ENCODE measurements around the gene EPPIN. TPM values are rescaled to one million over a fixed set of nuclear protein-coding genes. Genes with fewer than 3 reads are reported as not detected.
"Not testable (repeated sequence)": the region's sequence is repeated elsewhere in the genome, so short reads cannot be mapped to it uniquely, and the experiment has no call there.

EPPIN gene
- total RNA-seq: not detected

GRCh38 chr20:45547206-45547770 lies at the start of gene EPPIN:
Gene EPPIN, minus strand, starts transcription at chr20:45547401. Its CDS starts 44 bp downstream, at chr20:45547357.
- H3K9me3 Mint-ChIP-seq: peaks cover 0 to 6% of the 10 kb centered on the region in 2 donors
- H3K36me3 Mint-ChIP-seq (ENCODE audit: insufficient read depth in 2 of 2): peaks cover 0 to 2% of the 10 kb centered on the region in 2 donors
- no peaks in the 10 kb centered on the region for H3K4me1 Mint-ChIP-seq (ENCODE audit: low read depth)
- ATAC-seq (replicated peaks in 1 of 2): no peak
- H3K27me3 Mint-ChIP-seq (ENCODE audit: low read depth): peaks cover 50% of the 10 kb centered on the region
- no peak for DNase-seq
- H3K4me3 Mint-ChIP-seq: no peak within 1 kb of the TSS
- H3K27ac Mint-ChIP-seq: no peak within 1 kb of the TSS

DNA sequence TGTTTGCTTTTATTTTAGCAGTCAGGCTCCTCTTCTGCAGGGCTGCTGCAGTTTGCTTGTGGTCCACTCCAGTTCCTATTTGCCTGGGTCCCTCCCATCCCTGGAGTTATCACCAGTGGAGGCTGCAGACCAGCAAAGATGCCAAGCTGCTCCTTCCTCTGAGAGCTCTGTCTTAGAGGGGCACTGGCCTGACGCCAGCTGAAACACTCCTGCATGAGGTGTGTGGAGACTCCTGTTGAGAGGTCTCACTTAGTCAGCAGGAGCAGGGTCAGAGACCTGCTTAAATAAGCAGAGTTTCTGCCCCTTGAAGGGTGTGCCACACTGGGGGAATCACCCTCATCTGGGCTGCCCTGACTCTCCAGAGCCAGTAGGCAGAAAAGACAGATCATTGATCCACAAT lies 48.0 kb upstream of the EPPIN start:
- no peak for DNase-seq
- no peak overlapping the region for H3K4me3 Mint-ChIP-seq
- peaks cover 54% of the 10 kb centered on the region for H3K27me3 Mint-ChIP-seq (ENCODE audit: low read depth)
- no peaks in the 10 kb centered on the region for H3K4me1 Mint-ChIP-seq (ENCODE audit: low read depth)
- H3K27ac Mint-ChIP-seq: no peak overlapping the region
- H3K36me3 Mint-ChIP-seq (ENCODE audit: insufficient read depth in 2 of 2): peaks cover 0 to 1% of the 10 kb centered on the region in 2 donors
- no peaks in the 10 kb centered on the region for H3K9me3 Mint-ChIP-seq
- ATAC-seq (replicated peaks in 1 of 2): no peak

GRCh38 chr20:45593498-45593897 lies 46.3 kb upstream of the EPPIN start:
- no peak overlapping the region for H3K4me3 Mint-ChIP-seq
- H3K27ac Mint-ChIP-seq: no peak overlapping the region
- no peak for DNase-seq
- no peaks in the 10 kb centered on the region for H3K4me1 Mint-ChIP-seq (ENCODE audit: low read depth)
- peaks cover 0 to 1% of the 10 kb centered on the region in 2 donors for H3K36me3 Mint-ChIP-seq (ENCODE audit: insufficient read depth in 2 of 2)
- no peaks in the 10 kb centered on the region for H3K9me3 Mint-ChIP-seq
- ATAC-seq (replicated peaks in 1 of 2): no peak
- peaks cover 39% of the 10 kb centered on the region for H3K27me3 Mint-ChIP-seq (ENCODE audit: low read depth)

DNA sequence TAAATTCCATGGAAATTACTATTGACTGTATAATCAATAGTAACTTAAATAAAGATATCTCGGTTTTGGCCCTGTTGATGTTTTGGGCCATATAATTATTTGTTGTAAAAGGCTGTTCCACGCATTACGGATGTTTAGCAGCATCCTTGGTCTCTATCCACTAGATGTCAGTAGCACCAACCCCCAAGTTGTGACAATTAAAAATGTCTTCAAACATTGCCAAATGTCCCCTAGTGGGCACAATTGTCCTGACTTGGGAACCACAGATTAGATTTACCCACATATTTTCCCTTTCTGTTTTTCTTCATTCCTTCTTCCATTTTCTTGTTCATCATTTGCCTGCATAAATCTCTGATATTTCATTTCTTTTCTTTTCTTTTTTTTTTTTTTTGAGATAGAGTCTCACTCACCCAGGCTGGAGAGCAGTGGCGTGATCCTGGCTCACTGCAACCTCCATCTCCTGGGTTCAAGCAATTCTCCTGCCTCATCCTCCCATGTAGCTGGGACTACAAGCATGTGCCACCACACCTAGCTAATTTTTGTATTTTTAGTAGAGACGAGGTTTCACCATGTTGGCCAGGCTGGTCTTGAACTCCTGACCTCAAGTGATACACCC lies 45.5 kb upstream of the EPPIN start:
- ATAC-seq (replicated peaks in 1 of 2): peak; percentile 52 to 68
- DNase-seq: peak; percentile 18 to 22
- no peak overlapping the region for H3K27ac Mint-ChIP-seq

GRCh38 chr20:45589725-45590124 lies 42.5 kb upstream of the EPPIN start:
- no peak for DNase-seq
- no peak overlapping the region for H3K4me3 Mint-ChIP-seq

More for the DNA sequence above, 45.5 kb upstream of the EPPIN start:
- Mint-ChIP-seq H3K9me3 (no peaks in the 10 kb centered on the region), H3K36me3 (ENCODE audit: insufficient read depth in 2 of 2) (peaks cover 0 to 1% of the 10 kb centered on the region in 2 donors), H3K27me3 (ENCODE audit: low read depth) (peaks cover 31% of the 10 kb centered on the region), H3K4me1 (ENCODE audit: low read depth) (no peaks in the 10 kb centered on the region), H3K4me3 (no peak overlapping the region)

GRCh38 chr20:45588800-45589199 lies 41.6 kb upstream of the EPPIN start:
- no peak overlapping the region for H3K27ac Mint-ChIP-seq
- H3K4me1 Mint-ChIP-seq (ENCODE audit: low read depth): no peaks in the 10 kb centered on the region
- H3K9me3 Mint-ChIP-seq: no peaks in the 10 kb centered on the region
- H3K36me3 Mint-ChIP-seq (ENCODE audit: insufficient read depth in 2 of 2): peaks cover 0 to 1% of the 10 kb centered on the region in 2 donors
- DNase-seq: no peak
- no peak overlapping the region for H3K4me3 Mint-ChIP-seq
- ATAC-seq (replicated peaks in 1 of 2): no peak
- H3K27me3 Mint-ChIP-seq (ENCODE audit: low read depth): peaks cover 6% of the 10 kb centered on the region

More at GRCh38 chr20:45589725-45590124, 42.5 kb upstream of the EPPIN start:
- Mint-ChIP-seq H3K4me1 (ENCODE audit: low read depth) (no peaks in the 10 kb centered on the region), H3K36me3 (ENCODE audit: insufficient read depth in 2 of 2) (peaks cover 0 to 1% of the 10 kb centered on the region in 2 donors), H3K27me3 (ENCODE audit: low read depth) (peaks cover 14% of the 10 kb centered on the region), H3K9me3 (no peaks in the 10 kb centered on the region), H3K27ac (no peak overlapping the region)
- ATAC-seq (replicated peaks in 1 of 2): no peak

- not testable (repeated sequence) for H3K36me3 Mint-ChIP-seq (ENCODE audit: insufficient read depth in 2 of 2); ATAC-seq (replicated peaks in 1 of 2); DNase-seq; H3K4me1 Mint-ChIP-seq (ENCODE audit: low read depth); H3K27me3 Mint-ChIP-seq (ENCODE audit: low read depth); H3K9me3 Mint-ChIP-seq; H3K27ac Mint-ChIP-seq; H3K4me3 Mint-ChIP-seq
Observed at GRCh38 chr20:45585986-45586385, 38.8 kb upstream of the EPPIN start.

GRCh38 chr20:45584294-45584693 lies 37.1 kb upstream of the EPPIN start:
- H3K4me3 Mint-ChIP-seq; DNase-seq; H3K4me1 Mint-ChIP-seq (ENCODE audit: low read depth); H3K27me3 Mint-ChIP-seq (ENCODE audit: low read depth); H3K9me3 Mint-ChIP-seq; H3K36me3 Mint-ChIP-seq (ENCODE audit: insufficient read depth in 2 of 2); ATAC-seq (replicated peaks in 1 of 2); H3K27ac Mint-ChIP-seq: not testable (repeated sequence)

DNA sequence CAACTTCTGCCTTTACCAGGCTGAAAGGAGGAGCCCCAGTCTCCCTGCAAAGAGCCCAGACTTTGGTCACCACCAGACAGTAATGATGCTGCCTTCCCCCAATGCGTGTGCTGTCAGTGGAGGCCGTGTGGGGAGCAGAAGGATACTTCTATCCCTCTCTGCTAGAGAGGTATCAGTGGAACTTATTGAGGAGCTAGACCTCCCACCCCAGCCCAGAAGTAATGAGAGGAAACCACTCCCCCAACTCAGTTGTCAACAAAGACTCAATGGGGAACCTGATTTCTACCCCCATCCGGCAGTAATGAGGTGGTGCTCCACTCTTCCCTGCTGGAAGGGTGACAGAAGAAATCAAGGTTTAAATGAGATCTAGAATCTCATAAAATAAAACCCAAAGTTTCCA lies 36.3 kb upstream of the EPPIN start:
- Mint-ChIP-seq H3K36me3 (ENCODE audit: insufficient read depth in 2 of 2) (no peaks in the 10 kb centered on the region), H3K9me3 (no peaks in the 10 kb centered on the region), H3K27ac (no peak overlapping the region), H3K27me3 (ENCODE audit: low read depth) (peaks cover 10% of the 10 kb centered on the region), H3K4me3 (no peak overlapping the region), H3K4me1 (ENCODE audit: low read depth) (no peaks in the 10 kb centered on the region)
- ATAC-seq (replicated peaks in 1 of 2) (no peak), DNase-seq (no peak)

GRCh38 chr20:45581702-45582101 lies 34.5 kb upstream of the EPPIN start:
- H3K27me3 Mint-ChIP-seq (ENCODE audit: low read depth): peaks cover 10% of the 10 kb centered on the region
- no peak overlapping the region for H3K4me3 Mint-ChIP-seq
- no peaks in the 10 kb centered on the region for H3K4me1 Mint-ChIP-seq (ENCODE audit: low read depth)
- ATAC-seq (replicated peaks in 1 of 2) (no peak), DNase-seq (no peak)
- H3K9me3 Mint-ChIP-seq: no peaks in the 10 kb centered on the region
- no peak overlapping the region for H3K27ac Mint-ChIP-seq
- no peaks in the 10 kb centered on the region for H3K36me3 Mint-ChIP-seq (ENCODE audit: insufficient read depth in 2 of 2)

DNA sequence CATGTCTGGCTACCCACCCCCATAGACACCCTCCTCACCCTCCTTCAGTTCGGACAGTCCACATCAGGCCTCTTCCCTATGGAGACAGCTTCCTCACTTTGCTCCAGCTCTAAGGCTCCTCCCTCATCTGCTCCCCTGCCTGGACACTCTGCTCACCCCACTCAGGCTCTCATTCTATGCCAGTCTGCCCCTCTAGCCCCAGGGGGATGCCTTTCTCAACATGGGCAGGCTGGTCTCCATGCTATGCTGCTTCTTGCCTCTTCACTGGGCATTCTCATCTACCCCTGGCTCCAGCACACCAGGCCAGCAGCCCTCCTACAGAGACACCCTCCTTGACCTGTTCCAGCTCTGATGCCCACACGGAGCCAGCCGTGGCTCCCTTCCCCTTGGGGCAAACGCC lies 32.0 kb upstream of the EPPIN start, which contains the start of gene WFDC8:
WFDC8 (minus strand) TSS at position 101 of the 400 bp plus-strand sequence; CDS start at position 64, 37 bp downstream.
- no peaks in the 10 kb centered on the region for H3K9me3 Mint-ChIP-seq
- H3K27ac Mint-ChIP-seq: no peak within 1 kb of the TSS
- peaks cover 12% of the 10 kb centered on the region for H3K27me3 Mint-ChIP-seq (ENCODE audit: low read depth)
- no peak for DNase-seq
- no peak within 1 kb of the TSS for H3K4me3 Mint-ChIP-seq
- ATAC-seq (replicated peaks in 1 of 2): no peak
- no peaks in the 10 kb centered on the region for H3K4me1 Mint-ChIP-seq (ENCODE audit: low read depth)
- no peaks in the 10 kb centered on the region for H3K36me3 Mint-ChIP-seq (ENCODE audit: insufficient read depth in 2 of 2)

DNA sequence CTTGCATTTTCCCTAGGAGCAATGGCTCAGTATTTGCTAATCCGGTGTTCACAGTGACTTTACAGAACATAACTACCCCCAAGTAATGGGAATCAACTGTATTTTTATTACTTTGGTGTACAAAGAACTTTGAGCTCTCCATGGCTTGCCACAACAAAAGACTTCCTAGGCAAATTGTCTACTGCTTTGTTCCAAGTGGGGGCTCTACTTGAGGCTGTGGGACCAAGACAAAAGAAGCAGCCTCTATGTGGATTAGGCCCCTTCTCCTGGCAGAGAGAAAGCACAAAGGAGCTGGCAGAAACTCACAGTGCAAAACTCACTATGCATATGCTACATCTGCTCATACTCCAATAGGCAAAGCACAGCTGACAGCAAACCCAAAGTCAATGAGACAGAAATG lies 31.0 kb upstream of the EPPIN start:
- Mint-ChIP-seq H3K4me1 (ENCODE audit: low read depth) (no peaks in the 10 kb centered on the region), H3K9me3 (no peaks in the 10 kb centered on the region), H3K27ac (no peak overlapping the region), H3K4me3 (no peak overlapping the region), H3K27me3 (ENCODE audit: low read depth) (peaks cover 20% of the 10 kb centered on the region), H3K36me3 (ENCODE audit: insufficient read depth in 2 of 2) (no peaks in the 10 kb centered on the region)
- no peak for DNase-seq
- ATAC-seq (replicated peaks in 1 of 2): no peak

GRCh38 chr20:45576995-45577394 lies 29.8 kb upstream of the EPPIN start:
- no peaks in the 10 kb centered on the region for H3K9me3 Mint-ChIP-seq
- no peak overlapping the region for H3K4me3 Mint-ChIP-seq
- H3K27ac Mint-ChIP-seq: no peak overlapping the region
- H3K4me1 Mint-ChIP-seq (ENCODE audit: low read depth): no peaks in the 10 kb centered on the region
- peaks cover 25% of the 10 kb centered on the region for H3K27me3 Mint-ChIP-seq (ENCODE audit: low read depth)
- no peaks in the 10 kb centered on the region for H3K36me3 Mint-ChIP-seq (ENCODE audit: insufficient read depth in 2 of 2)
- no peak for DNase-seq
- no peak for ATAC-seq (replicated peaks in 1 of 2)

DNA sequence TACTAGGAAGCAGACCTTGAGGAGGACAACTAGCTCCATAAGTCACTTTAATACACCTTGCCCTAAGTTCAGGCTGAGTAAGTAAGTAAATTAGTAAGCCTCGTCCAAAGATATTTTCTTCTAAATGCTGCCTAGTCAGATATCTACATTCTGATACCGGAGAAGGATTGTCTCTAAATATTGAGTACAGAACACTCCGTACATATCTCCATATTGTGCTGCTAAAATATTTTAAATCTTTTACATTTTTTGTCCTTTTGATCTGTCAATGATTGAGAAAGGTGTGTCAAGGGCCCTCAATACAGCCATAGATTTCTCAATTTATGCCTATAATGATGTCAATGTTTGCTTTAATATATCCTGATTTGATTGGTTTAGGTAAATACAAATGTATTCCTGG lies 28.7 kb upstream of the EPPIN start:
- no peak overlapping the region for H3K27ac Mint-ChIP-seq
- no peaks in the 10 kb centered on the region for H3K4me1 Mint-ChIP-seq (ENCODE audit: low read depth)
- no peak for ATAC-seq (replicated peaks in 1 of 2)
- DNase-seq: no peak
- H3K36me3 Mint-ChIP-seq (ENCODE audit: insufficient read depth in 2 of 2): no peaks in the 10 kb centered on the region
- peaks cover 33% of the 10 kb centered on the region for H3K27me3 Mint-ChIP-seq (ENCODE audit: low read depth)
- H3K4me3 Mint-ChIP-seq: no peak overlapping the region
- no peaks in the 10 kb centered on the region for H3K9me3 Mint-ChIP-seq

Measured in activated T-cell treated with anti-CD3 and anti-CD28 coated beads, Interleukin-2, amount 50 U/mL, for 72 hours (primary cell).